ENCODE results near the gene ULK1.
A peak's percentile ranks its signal among the peaks of the same experiment; 100 is the strongest.
"Not testable (repeated sequence)": the region's sequence is repeated elsewhere in the genome, so short reads cannot be mapped to it uniquely, and the experiment has no call there.

ULK1 gene

DNA sequence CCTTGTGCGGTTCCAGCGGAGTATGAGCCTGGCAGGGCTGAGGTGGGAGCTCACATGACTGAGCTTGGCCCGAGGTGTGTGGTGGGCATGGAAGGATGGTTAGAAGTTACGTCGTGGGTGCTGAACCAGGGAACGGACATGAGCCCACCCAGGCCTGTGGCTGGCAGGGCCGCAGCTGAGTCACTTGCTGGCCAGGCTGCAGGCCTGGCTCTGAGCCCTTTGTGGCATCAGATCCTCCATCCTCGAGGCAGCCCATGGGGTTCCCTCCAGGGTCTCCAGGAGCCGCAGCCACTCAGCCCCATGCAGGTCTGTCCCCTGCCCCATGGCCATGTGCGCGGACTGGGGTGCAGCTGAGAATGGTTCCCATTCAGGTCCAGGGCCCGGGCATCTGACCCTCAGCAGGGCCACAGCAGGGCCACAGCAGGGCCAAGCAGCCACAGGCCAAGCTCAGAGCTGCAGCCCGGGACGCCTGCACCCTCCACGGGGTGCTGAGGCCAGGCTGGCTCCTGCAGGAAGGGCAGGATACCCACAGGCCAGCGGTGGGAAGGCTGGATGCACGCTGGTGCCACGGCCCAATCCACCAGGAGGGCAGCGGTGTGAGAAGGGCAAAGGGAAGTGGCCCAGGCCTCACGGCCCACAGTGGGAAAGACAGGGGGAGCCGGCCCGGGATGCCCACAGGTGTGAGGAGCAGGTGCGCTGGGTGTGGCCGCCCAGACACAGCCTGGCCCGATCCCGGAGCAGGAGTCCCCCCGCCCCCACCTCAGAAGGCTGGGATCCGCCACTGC is 26.3 kb upstream of the ULK1 start:
- no peak for DNase-seq (ENCODE audit: low read depth)
- no peak for TF ChIP-seq CTCF (conservative IDR thresholded peaks at IDR 0.05; ENCODE audit: low read depth, low read length)
- H3K4me3 ChIP-seq (ENCODE audit: low read depth, low read length) = no peak overlapping the region

DNA sequence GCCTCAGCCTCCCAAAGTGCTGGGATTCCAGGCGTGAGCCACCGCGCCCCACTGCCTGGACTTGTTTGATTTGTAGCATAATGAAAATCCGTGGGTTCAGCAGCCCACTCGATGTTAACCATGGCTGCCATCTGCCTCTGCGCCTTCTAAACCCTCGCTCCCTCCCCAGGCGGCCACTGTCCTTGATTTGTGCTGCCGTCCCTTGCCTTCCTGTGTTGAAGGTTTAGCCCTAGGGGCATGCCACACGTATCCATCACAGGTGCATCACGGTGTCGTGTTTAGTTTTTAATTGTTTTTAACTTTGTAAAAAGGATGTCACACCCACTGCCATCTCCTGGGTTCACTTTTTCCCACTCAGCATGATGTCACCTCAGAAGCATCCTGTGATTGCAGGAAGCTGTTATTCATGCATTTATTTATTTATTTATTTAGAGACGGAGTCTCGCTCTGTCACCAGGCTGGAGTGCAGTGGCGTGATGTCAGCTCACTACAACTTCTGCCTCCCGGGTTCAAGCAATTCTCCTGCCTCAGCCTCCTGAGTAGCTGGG is 24.5 kb upstream of the ULK1 start:
- H3K4me3 ChIP-seq (ENCODE audit: low read depth, low read length) = no peak overlapping the region
- peak; percentile 58 for DNase-seq (ENCODE audit: low read depth)
- TF ChIP-seq CTCF (conservative IDR thresholded peaks at IDR 0.05; ENCODE audit: low read depth, low read length) = no peak

- TF ChIP-seq CTCF (conservative IDR thresholded peaks at IDR 0.05; ENCODE audit: low read depth, low read length) = no peak
- H3K4me3 ChIP-seq (ENCODE audit: low read depth, low read length) = no peak overlapping the region
- DNase-seq (ENCODE audit: low read depth) = no peak
Observed at GRCh38 chr12:131871677-131872076, 22.7 kb upstream of the ULK1 start.

GRCh38 chr12:131872154-131873051 is 22.0 kb upstream of the ULK1 start:
- no peak for TF ChIP-seq CTCF (conservative IDR thresholded peaks at IDR 0.05; ENCODE audit: low read depth, low read length)
- peak; percentile 72 for DNase-seq (ENCODE audit: low read depth)
- no peak overlapping the region for H3K4me3 ChIP-seq (ENCODE audit: low read depth, low read length)

DNA sequence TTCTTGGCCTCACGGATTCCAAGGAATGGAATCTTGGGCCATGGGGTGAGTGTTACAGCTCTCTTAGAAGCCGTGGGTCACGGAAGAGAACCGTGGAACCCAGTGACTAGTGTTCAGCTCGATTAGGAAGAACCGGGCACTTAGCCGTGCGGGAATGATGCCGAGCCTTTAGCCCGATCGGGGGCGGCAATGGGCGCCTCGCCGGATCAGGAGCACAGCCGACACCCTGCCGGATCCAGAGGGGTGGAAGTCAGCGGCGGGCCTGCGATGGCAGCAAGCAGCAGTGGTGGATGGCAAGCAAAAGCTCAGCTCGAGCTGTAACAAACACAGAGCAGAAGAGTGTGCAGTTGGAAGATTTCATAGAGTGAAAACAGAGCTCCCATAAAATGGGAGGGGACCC is 21.1 kb upstream of the ULK1 start:
- DNase-seq (ENCODE audit: low read depth) = no peak
- TF ChIP-seq CTCF (conservative IDR thresholded peaks at IDR 0.05; ENCODE audit: low read depth, low read length) = no peak
- no peak overlapping the region for H3K4me3 ChIP-seq (ENCODE audit: low read depth, low read length)

DNA sequence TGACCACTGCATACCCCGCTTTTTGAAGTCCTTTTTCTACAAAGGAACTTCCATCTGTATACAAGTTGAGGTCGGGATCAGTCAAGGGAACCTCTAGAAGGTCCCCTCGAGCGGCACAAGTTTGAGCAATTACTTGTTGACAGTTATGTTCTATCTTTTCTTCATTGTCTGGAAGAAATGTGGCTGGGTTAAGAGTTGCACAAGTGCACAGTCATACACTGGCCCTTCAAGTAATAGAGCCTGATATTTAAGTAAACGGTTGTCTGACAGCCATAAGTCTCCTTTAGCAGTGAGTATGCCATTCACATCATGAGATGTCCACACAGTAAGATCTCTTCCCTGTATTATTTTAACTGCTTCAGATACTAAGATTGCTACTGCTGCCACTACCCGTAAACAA is 19.4 kb upstream of the ULK1 start:
- not testable (repeated sequence) for DNase-seq (ENCODE audit: low read depth); H3K4me3 ChIP-seq (ENCODE audit: low read depth, low read length)

GRCh38 chr12:131877216-131877615 is 17.2 kb upstream of the ULK1 start:
- not testable (repeated sequence) for H3K4me3 ChIP-seq (ENCODE audit: low read depth, low read length); DNase-seq (ENCODE audit: low read depth)

GRCh38 chr12:131878436-131878835 is 16.0 kb upstream of the ULK1 start:
- not testable (repeated sequence) for DNase-seq (ENCODE audit: low read depth)

More at GRCh38 chr12:131878436-131878835, 16.0 kb upstream of the ULK1 start:
- H3K4me3 ChIP-seq (ENCODE audit: low read depth, low read length) = not testable (repeated sequence)

Data from choroid plexus epithelial cell (primary cell).